K562 (cell line): Measurements from ENCODE around the gene ISYNA1. TPM values are rescaled to one million over a fixed set of nuclear protein-coding genes. Genes with fewer than 3 reads are reported as not detected.
A peak's percentile ranks its signal among the peaks of the same experiment; 100 is the strongest.

Experiments used
- CEBPB ChIP-seq: fragments of 450-650 bp; IDR thresholded peaks from 2 replicates; pipeline ENCODE4 v1.6.1; 2016; ENCODE audit warnings: missing genetic modification characterization, missing compliant biosample characterization
- CEBPZ ChIP-seq: fragments of 150-350 bp; IDR thresholded peaks from 2 replicates; pipeline ENCODE4 v1.6.1; 2014; ENCODE audit warnings: low read depth, mild to moderate bottlenecking, low read length, borderline replicate concordance
- CTBP1 ChIP-seq: fragments of 450-650 bp; IDR thresholded peaks from 2 replicates; pipeline ENCODE4 v1.6.1; 2016; ENCODE audit warnings: borderline replicate concordance
- EGR1 ChIP-seq: fragments of 450-650 bp; conservative IDR thresholded peaks from 2 replicates; pipeline ENCODE4 v1.6.1; 2017; ENCODE audit warnings: mild to moderate bottlenecking
- ELF1 ChIP-seq: fragments of 200-800 bp; sonication (Bioruptor generic); IDR thresholded peaks from 2 replicates; pipeline ENCODE4 v1.6.1; 2016; ENCODE audit warnings: missing genetic modification characterization, missing compliant biosample characterization
- ERF ChIP-seq: fragments of 450-650 bp; formaldehyde crosslinking; IDR thresholded peaks from 2 replicates; pipeline ENCODE4 v1.4.0; 2020; ENCODE audit warnings: mild to moderate bottlenecking, mixed read lengths
- HMGN3 ChIP-seq: IDR thresholded peaks from 2 replicates; pipeline ENCODE4 v1.6.1; 2011; ENCODE audit warnings: borderline replicate concordance, low read depth, mild to moderate bottlenecking, mixed read lengths, low read length; ENCODE audit not compliant: insufficient read length; ENCODE audit errors: extremely low read depth
- L3MBTL2 ChIP-seq: fragments of 450-650 bp; IDR thresholded peaks from 2 replicates; pipeline ENCODE4 v1.6.1; 2016; ENCODE audit warnings: mild to moderate bottlenecking, moderate library complexity
- MAZ ChIP-seq, 2 experiments: fragments of 450-650 bp in 1 of 2; sonication (generic) in 1 of 2; formaldehyde crosslinking; IDR thresholded peaks in 1 of 2; conservative IDR thresholded peaks in 1 of 2; 2 replicates each; pipeline versions ENCODE4 v1.4.0 to v1.5.0; 2020; ENCODE audit warnings: mild to moderate bottlenecking in 1 of 2, missing genetic modification reagents in 1 of 2
- NRF1 ChIP-seq, 2 experiments: fragments of 450-650 bp; IDR thresholded peaks in 1 of 2; conservative IDR thresholded peaks in 1 of 2; 2 replicates each; pipeline ENCODE4 v1.6.1; 2014; ENCODE audit warnings: mild to moderate bottlenecking in 2 of 2
- POLR2A ChIP-seq: fragments of 450-650 bp; conservative IDR thresholded peaks from 2 replicates; pipeline ENCODE4 v1.6.1; 2016
- RBBP5 ChIP-seq: fragments of 200-600 bp; sonication (generic); IDR thresholded peaks from 2 replicates; pipeline ENCODE4 v1.6.1; 2012; ENCODE audit warnings: borderline replicate concordance, mild to moderate bottlenecking, low read length, control low read depth, inconsistent platforms; ENCODE audit not compliant: insufficient read depth, poor library complexity, severe bottlenecking
- RNF2 ChIP-seq: sonication (generic); IDR thresholded peaks from 2 replicates; pipeline ENCODE4 v1.6.1; 2016
- SMARCE1 ChIP-seq: fragments of 450-650 bp; IDR thresholded peaks from 2 replicates; pipeline ENCODE4 v1.7.1; 2016; ENCODE audit warnings: mild to moderate bottlenecking
- TCF15 ChIP-seq: fragments of 250-450 bp; sonication (Bioruptor Pico); IDR thresholded peaks from 2 replicates; pipeline ENCODE4 v1.8.0; 2022; ENCODE audit warnings: moderate library complexity, mild to moderate bottlenecking, inconsistent platforms
- TEAD4 ChIP-seq, 2 experiments: sonication (generic) in 1 of 2; formaldehyde crosslinking in 1 of 2; IDR thresholded peaks; 2 replicates each; pipeline versions ENCODE4 v1.6.1 to v1.8.0; 2012 to 2022; ENCODE audit warnings: borderline replicate concordance in 1 of 2, inconsistent platforms in 1 of 2, low read length in 1 of 2, mild to moderate bottlenecking in 1 of 2, missing genetic modification reagents in 1 of 2
- ZBTB1 ChIP-seq: sonication (generic); formaldehyde crosslinking; IDR thresholded peaks from 2 replicates; pipeline ENCODE4 v1.8.1; 2023; ENCODE audit warnings: missing genetic modification reagents, low read depth, mild to moderate bottlenecking, borderline replicate concordance
- ZBTB2 ChIP-seq: fragments of 450-650 bp; IDR thresholded peaks from 2 replicates; pipeline ENCODE4 v1.6.1; 2016; ENCODE audit warnings: antibody characterized with exemption
- ZHX1 ChIP-seq: fragments of 150-350 bp; conservative IDR thresholded peaks from 2 replicates; pipeline ENCODE4 v1.6.1; 2014; ENCODE audit warnings: low read length
- ZNF764 ChIP-seq: fragments of 250-450 bp; sonication (Bioruptor Pico); IDR thresholded peaks from 2 replicates; pipeline ENCODE4 v1.4.0; 2020; ENCODE audit warnings: low read depth, mild to moderate bottlenecking, moderate library complexity
- polyA plus RNA-seq, 8 experiments: library from polyadenylated mRNA; depleted of rRNA in 4 of 8; stranded (reverse) in 5 of 8; unstranded in 3 of 8; fragments of >200 nt; fragmentation: Nextera tagmentation in 2 of 8; fragmentation: Illumina TruSeq in 1 of 8; extraction: Ambion mirVana in 2 of 8; extraction: Trizol in 1 of 8; gene quantifications; 2 replicates each; pipeline versions ENCODE4 v1.2.1 to v1.2.3, GENCODE V29; 2011 to 2014; ENCODE audit warnings: inconsistent platforms in 1 of 8, missing spikeins in 1 of 8
- total RNA-seq, 7 experiments: library from RNA; depleted of rRNA in 6 of 7; stranded (reverse); fragments of >200 nt in 6 of 7; fragmentation: Illumina TruSeq in 2 of 7; extraction: Trizol in 2 of 7; gene quantifications; 2 replicates each; pipeline versions ENCODE4 v1.2.1 to v1.2.3, GENCODE V29; 2011 to 2021; ENCODE audit warnings: low replicate concordance in 1 of 7

The ISYNA1 gene
- total and polyA plus RNA-seq, 9 of the 15 experiments (the other 6 are each of a cell fraction or from before 2014, with no cell fraction given) = 21.8 to 460 (median 93.2) TPM

GRCh38 chr19:18437491-18438330, at the start of gene ISYNA1 (continued):
- TF ChIP-seq ZHX1 = no peak
- peak; percentile 88 for TF ChIP-seq EGR1
- no peak for TF ChIP-seq ZNF764
- TF ChIP-seq TEAD4 (IDR thresholded peaks at IDR 0.05; ENCODE audit: low read length) = no peak
- TF ChIP-seq TEAD4 (CRISPR knock-in tag; IDR thresholded peaks at IDR 0.05; ENCODE audit: borderline replicate concordance) = no peak
- TF ChIP-seq RBBP5 = peak; percentile 11
- peak; percentile 40 to 52 for TF ChIP-seq NRF1 (conservative IDR thresholded peaks at IDR 0.05 in 1 of 2, IDR thresholded peaks at IDR 0.05 in 1 of 2)
- TF ChIP-seq HMGN3 = peak; percentile 57
- TF ChIP-seq ZBTB1 = no peak; the same call in 1 of the 2 replicates
- TF ChIP-seq CEBPZ = no peak
- peak; percentile 75 for TF ChIP-seq POLR2A
- TF ChIP-seq ERF (CRISPR knock-in tag) = no peak
- TF ChIP-seq ELF1 (tag) = no peak
- TF ChIP-seq SMARCE1 = no peak
- TF ChIP-seq ZBTB2 = peak; percentile 64
- TF ChIP-seq RNF2 = no peak
- peak; percentile 51; the same call in 1 of the 2 replicates for TF ChIP-seq CTBP1
- peak in 1 of 2 experiments; percentile 15; a peak in 3 of 4 replicates for TF ChIP-seq MAZ (CRISPR knock-in tag; conservative IDR thresholded peaks at IDR 0.05 in 1 of 2, IDR thresholded peaks at IDR 0.05 in 1 of 2)
- TF ChIP-seq TCF15 = no peak
- TF ChIP-seq L3MBTL2 = peak; percentile 89
- TF ChIP-seq CEBPB (tag) = no peak
